Measurements from ENCODE around the gene REV3L.

Gene REV3L

GRCh38 chr6:111269401-111269970 lies 213.5 kb downstream of the REV3L start:
- H3K4me3 ChIP-seq (ENCODE audit: low read length) = no peak overlapping the region
- DNase-seq (ENCODE audit: low read depth) = no peak
- no peak for TF ChIP-seq CTCF (conservative IDR thresholded peaks at IDR 0.05; ENCODE audit: low read depth, low read length)

GRCh38 chr6:111267764-111268333 lies 215.2 kb downstream of the REV3L start:
- TF ChIP-seq CTCF (conservative IDR thresholded peaks at IDR 0.05; ENCODE audit: low read depth, low read length) = no peak
- no peak overlapping the region for H3K4me3 ChIP-seq (ENCODE audit: low read length)
- DNase-seq (ENCODE audit: low read depth) = no peak

- TF ChIP-seq CTCF (conservative IDR thresholded peaks at IDR 0.05; ENCODE audit: low read depth, low read length) = no peak
- H3K4me3 ChIP-seq (ENCODE audit: low read length) = no peak overlapping the region
These were observed 216.7 kb downstream of the REV3L start for GRCh38 chr6:111266276-111266675.

GRCh38 chr6:111265842-111266241 lies 217.2 kb downstream of the REV3L start:
- no peak for TF ChIP-seq CTCF (conservative IDR thresholded peaks at IDR 0.05; ENCODE audit: low read depth, low read length)
- peak; percentile 20 for DNase-seq (ENCODE audit: low read depth)
- H3K4me3 ChIP-seq (ENCODE audit: low read length) = no peak overlapping the region

More at GRCh38 chr6:111266276-111266675, 216.7 kb downstream of the REV3L start:
- no peak for DNase-seq (ENCODE audit: low read depth)

GRCh38 chr6:111263837-111264236 lies 219.2 kb downstream of the REV3L start:
- DNase-seq (ENCODE audit: low read depth) = peak; percentile 29
- H3K4me3 ChIP-seq (ENCODE audit: low read length) = no peak overlapping the region
- TF ChIP-seq CTCF (conservative IDR thresholded peaks at IDR 0.05; ENCODE audit: low read depth, low read length) = no peak

GRCh38 chr6:111260570-111261298 lies 222.3 kb downstream of the REV3L start:
- no peak for TF ChIP-seq CTCF (conservative IDR thresholded peaks at IDR 0.05; ENCODE audit: low read depth, low read length)
- H3K4me3 ChIP-seq (ENCODE audit: low read length) = peak overlapping the region; percentile 4
- no peak for DNase-seq (ENCODE audit: low read depth)
